HG02642 (cell line): ENCODE measurements around the gene ATP1A2.

Source experiments
- ATAC-seq: cut with Tn5 transposase; IDR thresholded peaks from one replicate; pipeline ENCODE4 v1.9.1; 2021; ENCODE audit warnings: mild to moderate bottlenecking; ENCODE audit not compliant: unreplicated experiment, poor library complexity

The ATP1A2 gene

DNA sequence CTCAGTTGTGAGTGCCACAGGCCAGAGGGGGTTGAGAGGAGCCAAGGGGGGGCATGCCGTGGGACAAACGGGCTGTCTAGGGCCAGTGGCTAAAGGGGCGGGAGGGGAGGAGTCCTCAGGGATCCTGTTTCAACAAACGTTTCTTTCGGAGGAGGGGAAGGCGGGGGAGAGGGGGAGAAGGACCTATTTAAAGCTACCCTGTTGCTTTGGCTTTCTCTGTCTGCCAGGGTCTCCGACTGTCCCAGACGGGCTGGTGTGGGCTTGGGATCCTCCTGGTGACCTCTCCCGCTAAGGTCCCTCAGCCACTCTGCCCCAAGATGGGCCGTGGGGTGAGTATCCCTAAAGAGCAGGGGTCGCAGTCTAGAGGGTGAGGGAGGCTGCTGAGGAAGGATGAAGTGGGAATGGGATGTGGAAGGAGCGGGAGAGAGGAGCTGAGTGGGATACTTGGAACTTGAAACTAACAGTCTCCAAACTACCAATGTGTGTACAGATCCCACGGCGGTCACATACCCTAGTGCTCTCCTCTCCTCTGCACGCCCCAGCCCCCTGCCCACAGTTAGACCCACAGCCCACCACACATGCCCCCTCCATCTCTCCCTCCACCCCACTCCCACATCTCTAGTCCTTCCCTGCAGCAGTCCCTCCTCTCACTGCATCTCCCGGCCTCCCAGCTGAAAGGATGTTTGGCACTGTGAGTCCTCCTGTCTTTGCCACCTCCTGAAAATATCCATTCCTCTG is at the start of gene ATP1A2:
Gene ATP1A2, plus strand, starts transcription at position 215 of the 738 bp plus-strand sequence. Its CDS starts 103 bp downstream, at position 318.
- ATAC-seq: no peak

DNA sequence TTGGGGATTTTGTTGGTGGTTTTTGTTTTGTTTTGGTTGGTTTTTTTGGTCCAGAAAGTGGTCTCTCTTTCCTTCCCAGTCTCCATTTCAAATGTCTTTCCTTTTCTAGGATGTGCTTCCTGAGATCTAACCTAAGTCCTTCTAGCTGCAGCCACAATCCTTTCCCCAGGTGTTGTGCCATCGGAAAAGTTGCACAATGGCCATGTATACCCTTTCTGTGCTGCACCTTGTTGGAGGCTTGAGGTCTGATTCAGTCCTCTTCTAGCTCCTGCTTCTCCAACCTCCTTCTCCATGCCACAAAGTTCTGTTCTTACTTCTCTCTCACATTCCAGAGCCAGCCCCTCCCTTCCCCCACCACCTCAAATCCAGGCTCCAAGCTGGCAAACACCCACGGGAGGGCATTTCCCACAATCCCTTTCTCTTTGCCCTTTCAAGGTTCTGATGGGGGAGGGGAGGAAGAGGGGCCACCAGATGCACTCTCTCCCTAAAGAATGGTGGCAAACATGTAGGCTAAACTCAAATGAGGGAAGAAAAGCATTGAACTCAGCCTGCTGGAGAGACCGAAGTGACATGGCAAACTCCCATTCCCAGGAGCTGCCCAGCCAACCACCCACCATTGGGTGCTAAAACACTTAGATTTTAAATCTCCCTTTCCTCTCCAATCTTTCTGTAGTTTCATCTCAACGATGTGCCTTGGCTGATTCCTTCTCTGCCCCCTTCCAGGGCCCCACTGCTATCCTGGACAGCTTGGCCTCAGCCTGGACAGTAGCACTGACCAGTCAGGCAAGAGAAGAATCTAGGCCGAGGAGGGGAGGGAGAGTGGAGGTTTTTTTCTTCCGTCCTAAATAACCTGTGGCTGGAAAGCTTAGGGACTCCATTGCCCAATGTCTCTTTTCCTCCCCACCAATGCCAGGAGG is 48.5 kb upstream of the ATP1A2 start:
- ATAC-seq: no peak

DNA sequence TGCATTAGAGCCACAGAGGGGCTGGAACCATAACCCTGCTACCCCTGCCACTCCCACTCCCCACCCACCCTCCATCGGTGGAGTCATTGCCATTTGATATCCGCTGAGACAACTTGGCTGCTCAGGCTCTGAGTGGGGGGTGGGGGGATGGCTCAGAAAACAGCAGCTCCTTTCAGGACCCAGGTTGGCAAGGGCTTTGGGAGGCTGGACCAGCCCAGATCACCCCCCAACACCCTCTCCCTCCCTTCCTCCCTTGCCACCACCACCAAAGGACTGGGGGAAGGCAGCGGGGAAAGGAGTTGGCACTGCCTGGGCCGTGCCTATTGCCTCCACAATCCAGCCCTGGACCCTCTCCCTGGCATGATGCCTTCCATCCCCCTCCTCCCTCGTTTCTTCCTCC is 47.3 kb upstream of the ATP1A2 start:
- no peak for ATAC-seq

DNA sequence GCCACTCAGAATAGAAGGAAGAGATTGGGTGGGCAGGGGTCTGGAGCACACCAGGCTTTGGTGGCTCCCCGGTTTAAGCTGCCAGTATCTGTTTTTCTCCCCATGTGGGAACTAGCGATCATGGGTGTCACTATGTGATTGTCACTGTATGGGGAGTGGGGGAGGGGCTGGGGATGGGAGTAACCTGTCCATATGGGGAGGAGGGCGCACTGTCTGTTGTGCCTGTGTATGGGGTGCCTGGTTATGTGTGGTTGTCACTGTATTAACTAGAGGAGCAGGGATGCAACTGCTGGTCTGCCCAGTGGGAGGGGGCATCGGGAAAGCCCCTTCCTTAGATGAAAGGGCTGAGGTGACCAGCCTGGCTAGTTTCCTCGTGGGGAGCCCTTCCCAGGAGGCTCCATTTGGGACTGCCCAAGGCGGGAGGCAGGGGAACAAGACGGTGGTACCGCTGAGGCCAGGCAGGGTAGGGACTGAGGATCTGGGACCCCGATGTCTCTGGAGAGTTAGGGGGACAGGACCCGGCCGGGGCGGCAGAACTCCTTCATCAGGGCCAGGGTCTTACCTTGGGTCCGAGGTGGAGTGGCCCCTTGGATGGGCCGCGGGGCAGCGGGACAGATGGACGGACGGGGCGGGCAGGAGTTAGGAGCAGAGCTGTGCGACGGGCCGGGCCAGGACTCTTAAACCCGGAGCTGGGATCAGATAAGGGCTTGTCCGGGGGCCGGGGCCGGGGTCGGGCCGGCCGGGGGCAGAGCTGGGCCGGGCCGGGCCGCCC is 45.9 kb upstream of the ATP1A2 start, which contains the start of gene KCNJ10:
Gene KCNJ10, minus strand, starts transcription at position 701 of the 772 bp plus-strand sequence. CDS start 27,628 bp downstream, outside the sequence.
- ATAC-seq: no peak

DNA sequence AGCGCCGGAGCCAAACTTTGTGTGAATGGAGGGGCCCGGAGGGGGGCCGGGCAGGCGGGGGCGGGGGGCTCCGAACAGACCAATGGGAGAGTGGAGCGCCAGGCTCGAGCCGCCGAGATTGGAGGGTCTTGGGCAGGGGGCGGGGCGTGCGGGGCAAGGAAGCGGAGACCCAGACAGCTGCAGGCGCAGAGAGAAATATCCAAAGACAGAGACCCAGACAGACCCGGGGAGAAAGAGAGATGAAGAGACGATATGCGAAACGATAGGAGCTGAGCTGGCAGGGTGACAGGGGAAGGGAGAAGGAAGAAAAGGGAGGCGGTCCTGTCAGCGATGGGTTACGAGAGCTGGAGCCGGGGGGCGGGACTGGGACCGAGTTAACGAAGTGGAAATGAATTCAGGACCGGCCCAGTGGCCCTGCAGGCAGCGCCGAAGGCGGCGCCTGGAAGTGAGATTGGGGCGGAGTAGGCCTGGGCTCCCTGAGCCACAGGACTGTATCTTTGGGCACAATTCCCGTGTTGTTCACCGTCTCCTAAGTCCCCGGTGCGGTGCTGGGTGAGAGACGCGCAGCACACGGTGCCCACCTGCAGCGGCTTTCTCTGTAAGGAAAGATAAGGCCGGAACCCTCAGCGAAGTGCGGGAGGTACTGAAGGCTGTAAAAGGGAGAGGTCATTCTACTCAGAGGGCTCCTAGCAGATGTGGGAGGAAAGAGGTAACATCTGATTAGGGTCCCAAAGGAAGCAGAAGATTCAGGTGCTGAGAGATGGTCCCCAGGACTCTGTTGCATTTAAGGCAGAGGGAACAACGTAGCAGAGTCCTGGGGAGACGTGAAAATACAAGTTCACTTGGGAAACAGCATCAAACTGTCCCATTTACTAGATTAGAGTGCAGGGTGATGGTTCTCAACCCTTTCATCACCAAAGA is 45.1 kb upstream of the ATP1A2 start:
- ATAC-seq: peak; percentile 54

DNA sequence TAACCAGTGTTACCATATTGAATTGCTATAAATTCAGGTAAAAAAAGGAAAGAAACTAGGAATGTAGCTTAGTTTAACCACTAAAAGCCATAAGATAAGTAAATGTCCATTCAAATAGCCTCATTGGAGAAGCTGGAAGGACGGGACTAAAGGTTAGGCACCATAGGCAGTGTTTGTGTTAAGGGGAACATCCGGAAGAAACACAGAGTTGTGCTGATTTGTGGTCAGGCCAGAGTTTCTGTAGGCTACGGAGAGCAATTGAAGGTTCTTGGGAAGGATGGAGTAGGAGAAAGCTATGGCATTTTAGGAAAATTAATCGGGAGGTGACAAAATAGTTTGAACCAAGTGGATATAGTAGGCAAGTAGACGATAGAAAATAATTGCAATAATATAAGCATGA is 44.3 kb upstream of the ATP1A2 start:
- ATAC-seq: no peak

DNA sequence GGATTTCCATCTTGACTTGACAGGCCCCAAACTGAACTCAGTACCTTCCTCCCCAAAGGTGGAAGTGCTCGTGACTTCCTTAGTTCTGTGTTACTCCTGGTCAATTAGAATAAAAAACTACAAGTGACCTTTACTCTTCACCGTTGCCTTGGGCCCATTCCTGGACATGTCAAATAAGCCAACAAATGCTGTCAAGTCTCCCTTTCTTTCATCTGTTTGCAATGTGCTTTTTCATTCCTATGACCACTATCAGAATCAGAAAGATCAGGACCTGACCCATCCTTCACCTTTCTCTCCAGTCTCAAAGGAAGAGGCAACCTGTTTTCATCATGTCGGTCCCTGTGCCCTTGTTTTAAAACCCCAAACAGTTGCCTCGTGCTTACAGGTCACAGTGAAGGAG is 40.7 kb upstream of the ATP1A2 start:
- ATAC-seq: no peak

DNA sequence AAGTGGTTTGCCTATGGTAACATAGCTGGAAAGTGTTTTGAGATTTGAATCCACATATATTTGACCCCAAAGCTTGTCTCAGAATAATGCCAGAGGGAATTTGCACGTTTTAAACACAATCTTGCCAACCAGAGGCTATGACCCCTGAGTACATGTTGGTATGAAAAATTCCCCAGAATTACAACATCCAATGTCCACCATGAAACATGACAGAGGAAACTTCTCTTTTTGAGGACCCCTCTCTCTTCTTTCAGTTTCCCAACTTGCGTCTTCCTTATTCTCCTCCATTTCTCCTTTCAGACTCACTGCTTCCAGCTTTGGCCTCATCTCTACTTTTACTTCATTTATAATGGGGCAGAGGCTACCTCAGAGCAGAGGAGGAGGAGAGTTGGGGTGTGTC is 39.7 kb upstream of the ATP1A2 start:
- ATAC-seq: no peak

DNA sequence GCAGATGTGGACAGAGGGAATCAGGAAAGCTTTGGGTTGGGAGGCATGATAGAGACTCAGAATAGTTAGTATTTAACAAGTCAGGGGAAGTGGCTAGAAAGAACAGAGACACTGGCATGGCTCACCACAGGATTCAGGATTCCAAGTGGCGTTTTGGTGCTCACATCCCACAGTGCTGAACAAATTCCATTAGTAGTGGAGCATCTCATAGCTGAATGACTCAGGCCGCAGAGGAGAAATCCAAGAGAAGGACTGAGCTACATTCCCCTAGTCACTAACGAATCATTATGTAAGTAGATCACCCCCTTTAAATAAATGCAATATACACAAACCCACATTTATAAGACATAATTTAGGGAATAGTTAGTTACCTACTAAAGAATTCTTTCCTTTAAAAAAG is 39.3 kb upstream of the ATP1A2 start:
- ATAC-seq: no peak

DNA sequence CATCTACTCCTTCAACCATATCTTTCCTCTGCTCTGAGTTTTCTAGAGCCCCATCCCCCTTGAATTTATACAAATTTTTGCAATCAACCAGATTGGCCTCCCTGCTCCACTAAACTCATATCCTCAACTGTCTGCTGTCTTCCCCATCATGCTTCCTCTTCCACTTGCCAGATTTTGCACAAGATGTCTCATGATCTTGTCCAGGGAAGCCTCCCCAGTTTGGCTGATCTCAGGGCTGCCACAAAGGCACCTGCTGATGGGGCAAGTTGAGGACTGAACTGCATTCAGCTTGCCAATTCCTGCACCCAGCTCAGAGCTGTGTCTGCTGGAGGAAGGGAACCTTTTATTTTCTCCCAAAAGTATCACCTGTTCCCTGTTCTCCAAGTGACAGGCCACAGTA is 38.1 kb upstream of the ATP1A2 start:
- no peak for ATAC-seq

DNA sequence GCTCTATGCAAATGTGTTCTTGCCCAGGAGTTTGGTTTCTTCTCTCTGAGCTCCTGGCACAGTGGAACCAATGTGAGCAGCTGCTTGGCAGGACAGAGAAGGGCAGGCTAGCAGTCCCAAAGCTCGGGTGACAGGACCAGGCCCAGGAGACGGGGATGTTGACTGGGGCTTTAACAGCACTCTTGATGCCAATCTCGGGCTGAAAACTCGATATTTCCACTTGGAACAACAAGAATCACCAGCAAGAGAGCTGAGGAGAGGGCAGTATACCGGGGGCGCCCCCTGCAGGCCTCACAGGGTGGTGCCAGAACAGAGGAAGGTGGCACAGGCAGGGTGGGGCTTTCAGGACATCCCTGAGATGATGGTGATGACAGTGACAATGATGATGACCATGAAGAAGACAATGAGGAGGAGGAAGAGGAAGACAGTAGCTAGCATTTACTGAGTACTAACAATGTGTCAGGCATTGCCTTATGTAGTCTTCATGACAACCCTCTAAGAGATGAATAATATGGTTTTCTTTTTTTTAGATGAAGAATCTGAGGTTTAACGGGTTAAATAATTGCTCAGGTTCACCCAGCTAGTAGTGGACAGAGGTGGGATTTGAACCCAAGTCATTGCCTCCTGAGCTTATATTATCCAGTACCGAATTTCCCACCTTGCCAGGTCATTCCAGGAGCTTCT is 36.9 kb upstream of the ATP1A2 start:
- peak; percentile 78 for ATAC-seq

DNA sequence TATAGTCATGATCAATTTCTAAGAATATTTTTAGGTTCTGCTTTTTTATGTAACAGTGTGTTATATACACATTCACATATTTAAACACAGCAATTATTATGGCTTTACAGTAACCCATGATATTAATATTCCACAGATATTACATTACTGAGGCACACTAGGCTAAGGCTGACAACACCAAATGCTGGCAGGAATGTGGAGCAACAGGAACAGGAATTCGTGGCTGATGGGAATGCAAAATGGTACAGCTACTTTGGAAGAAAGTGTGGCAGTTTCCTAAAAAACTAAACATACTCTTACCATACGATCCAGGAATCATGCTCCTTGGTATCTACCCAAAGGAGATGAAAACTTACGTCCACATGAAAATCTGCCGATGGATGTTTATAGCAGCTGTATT is 36.1 kb upstream of the ATP1A2 start:
- no peak for ATAC-seq

DNA sequence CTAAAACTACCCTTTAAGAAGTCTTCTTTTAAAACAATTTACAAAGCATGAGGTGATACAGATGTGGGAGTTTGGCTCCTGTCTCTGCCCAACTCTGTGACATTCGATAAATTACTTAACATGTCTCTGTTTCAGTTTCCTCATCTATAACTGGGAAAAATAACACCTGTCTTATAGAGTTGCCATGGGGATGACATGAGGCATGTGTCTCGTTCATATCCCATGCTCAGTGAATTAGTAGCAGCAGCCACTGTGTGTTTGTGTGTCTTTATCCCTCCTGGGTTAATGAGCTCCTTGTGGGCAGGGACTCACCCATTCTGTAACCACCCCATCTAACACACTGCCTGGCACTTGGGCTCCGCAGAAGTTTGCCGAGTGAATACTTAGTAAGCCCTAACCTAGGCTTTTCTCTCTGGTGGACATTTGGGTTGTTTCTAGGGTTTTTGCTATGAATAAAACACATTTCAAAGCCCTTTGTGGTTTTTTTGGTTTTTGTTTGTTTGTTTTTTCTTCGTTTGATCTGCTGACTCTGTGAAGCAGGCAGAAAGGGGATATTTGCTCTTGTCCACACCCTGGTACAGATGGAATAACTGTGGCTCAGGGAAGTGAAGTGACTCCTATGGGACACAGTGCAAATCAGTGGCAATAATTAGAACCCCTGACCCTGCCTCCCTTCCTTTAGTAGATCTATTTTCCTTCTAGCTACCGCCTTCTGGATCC is 35.0 kb upstream of the ATP1A2 start:
- ATAC-seq: no peak

DNA sequence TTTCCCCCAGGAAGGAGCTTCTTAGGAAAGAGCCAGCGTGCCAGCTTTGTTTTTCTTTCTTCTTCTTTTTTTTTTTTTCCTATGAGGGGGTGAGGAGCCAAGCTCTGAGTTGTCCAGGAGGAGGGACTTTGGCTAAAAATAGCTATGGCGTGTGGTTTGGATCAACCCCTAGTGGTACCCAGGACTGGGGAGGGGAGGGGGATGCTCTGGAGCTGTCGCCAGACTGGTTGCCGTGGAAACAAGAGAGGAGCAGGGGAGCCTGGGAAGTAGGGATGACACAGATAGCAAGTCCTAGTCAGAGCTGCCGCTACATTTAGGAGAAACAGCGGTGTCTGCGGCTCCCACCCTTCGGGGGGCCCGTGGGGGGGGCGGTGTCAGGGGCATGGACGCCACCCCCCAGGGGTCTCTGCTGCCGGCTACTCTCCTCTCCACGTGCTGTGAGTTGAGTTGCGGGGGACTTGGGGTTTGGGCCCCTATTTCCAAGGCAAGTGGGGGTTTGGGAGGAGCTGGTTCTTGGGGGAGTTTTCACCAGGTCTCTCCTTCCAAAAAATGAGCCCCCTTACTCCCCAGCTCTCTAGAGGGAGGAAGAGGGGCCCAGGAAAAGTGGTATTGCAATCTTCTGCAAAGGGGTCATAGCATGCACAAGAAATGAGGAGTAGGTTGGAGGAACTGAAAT is 34.2 kb upstream of the ATP1A2 start, which contains the start of gene KCNJ9:
Gene KCNJ9, plus strand, starts transcription at position 278 of the 676 bp plus-strand sequence. CDS start 2,493 bp downstream, outside the sequence.
- ATAC-seq: no peak

DNA sequence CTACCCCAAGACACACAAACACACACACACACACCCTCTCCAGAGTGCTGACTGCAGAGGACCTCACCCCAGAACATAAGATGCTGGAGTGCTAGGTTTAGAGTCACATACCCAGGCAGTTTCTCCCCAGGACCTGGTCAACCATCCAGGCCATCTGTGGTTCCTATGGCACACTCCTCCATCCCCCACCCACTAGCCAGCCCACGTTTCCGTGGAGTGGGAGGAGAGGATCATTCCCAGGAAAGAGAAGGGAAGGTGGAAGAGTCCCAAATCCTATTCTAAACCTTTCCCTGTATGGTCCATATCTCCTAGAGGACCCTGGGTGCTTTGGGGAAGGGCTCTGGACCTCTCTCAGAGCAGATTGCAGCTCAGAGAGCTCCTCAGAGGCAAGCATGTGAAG is 33.1 kb upstream of the ATP1A2 start:
- no peak for ATAC-seq

DNA sequence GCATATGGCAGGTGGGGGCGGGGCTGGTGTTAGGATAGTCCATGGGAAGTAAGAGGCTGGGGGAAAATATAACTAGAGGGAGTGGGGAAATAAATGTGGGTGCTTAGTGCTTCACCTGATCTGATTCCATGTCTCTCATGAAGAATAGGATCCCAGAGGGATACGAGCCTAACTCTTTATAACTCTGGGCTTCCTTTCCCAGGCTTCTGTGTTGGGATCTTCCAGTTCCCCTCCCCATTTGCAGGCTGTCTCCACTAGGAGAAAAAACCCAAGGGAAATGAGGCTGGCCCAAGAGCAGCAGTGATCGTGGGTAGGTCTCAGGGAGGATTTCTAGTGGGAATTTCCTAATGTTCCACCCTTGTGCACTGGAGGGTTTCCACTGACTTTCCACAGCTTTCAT is 32.6 kb upstream of the ATP1A2 start:
- ATAC-seq: no peak

DNA sequence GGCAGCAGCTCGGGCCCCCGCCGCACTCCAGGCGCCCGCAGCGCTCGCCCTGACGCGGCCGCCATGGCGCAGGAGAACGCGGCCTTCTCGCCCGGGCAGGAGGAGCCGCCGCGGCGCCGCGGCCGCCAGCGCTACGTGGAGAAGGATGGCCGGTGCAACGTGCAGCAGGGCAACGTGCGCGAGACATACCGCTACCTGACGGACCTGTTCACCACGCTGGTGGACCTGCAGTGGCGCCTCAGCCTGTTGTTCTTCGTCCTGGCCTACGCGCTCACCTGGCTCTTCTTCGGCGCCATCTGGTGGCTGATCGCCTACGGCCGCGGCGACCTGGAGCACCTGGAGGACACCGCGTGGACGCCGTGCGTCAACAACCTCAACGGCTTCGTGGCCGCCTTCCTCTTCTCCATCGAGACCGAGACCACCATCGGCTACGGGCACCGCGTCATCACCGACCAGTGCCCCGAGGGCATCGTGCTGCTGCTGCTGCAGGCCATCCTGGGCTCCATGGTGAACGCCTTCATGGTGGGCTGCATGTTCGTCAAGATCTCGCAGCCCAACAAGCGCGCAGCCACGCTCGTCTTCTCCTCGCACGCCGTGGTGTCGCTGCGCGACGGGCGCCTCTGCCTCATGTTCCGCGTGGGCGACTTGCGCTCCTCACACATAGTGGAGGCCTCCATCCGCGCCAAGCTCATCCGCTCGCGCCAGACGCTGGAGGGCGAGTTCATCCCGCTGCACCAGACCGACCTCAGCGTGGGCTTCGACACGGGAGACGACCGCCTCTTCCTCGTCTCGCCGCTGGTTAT is 31.4 kb upstream of the ATP1A2 start:
- peak; percentile 67 for ATAC-seq
